GM19035 (cell line): ENCODE measurements around the gene KIAA0040.

Source experiments
- ATAC-seq: cut with Tn5 transposase; IDR thresholded peaks from one replicate; pipeline ENCODE4 v1.9.1; 2021; ENCODE audit not compliant: unreplicated experiment

Gene KIAA0040

GRCh38 chr1:175145899-175146528 is 46.6 kb downstream of the KIAA0040 start:
- no peak for ATAC-seq

DNA sequence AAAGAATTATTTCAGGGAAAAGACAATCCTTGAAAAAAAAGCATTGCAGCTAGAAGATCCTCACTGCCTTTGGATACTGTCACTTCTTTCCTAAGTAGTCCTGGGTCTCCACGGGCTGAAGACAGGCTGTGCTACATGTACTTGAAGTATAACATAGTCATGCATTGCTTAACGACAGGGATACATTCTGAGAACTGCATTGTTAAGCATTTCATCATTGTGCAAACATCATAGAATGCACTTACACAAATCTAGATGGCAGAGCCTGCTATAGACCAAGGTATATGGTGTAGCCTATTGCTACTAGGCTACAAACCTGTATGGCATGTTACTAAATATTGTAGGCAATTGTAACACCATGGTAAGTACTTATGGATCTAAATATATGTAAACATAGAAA is 54.0 kb downstream of the KIAA0040 start:
- no peak for ATAC-seq

- ATAC-seq, result no peak
Observed at GRCh38 chr1:175137369-175137768, 55.2 kb downstream of the KIAA0040 start.

GRCh38 chr1:175136246-175136645 is 56.3 kb downstream of the KIAA0040 start:
- ATAC-seq, result no peak

GRCh38 chr1:175134500-175134899 is 58.1 kb downstream of the KIAA0040 start:
- ATAC-seq, result no peak

GRCh38 chr1:175133673-175134435 is 58.7 kb downstream of the KIAA0040 start:
- no peak for ATAC-seq

GRCh38 chr1:175132436-175132835 is 60.1 kb downstream of the KIAA0040 start:
- no peak for ATAC-seq

DNA sequence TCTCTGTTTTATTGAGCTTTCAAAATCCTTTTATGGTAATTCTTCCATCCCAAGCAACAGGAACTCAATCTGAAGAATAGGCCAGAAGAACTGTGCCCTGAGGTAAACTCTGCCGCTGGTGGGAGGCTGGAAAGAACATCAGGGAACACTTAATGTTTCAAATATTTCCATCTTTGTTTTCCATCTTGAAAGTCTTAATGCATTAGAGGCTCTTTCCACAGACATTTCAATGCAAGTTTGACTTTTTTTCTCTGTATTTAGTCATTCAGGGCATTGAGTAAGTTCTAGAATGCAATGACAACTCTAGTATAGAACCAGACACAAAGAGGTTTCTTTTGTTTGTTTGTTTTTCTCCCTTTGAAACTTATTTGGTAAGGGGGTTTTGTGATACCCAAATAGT is 61.5 kb downstream of the KIAA0040 start:
- no peak for ATAC-seq

DNA sequence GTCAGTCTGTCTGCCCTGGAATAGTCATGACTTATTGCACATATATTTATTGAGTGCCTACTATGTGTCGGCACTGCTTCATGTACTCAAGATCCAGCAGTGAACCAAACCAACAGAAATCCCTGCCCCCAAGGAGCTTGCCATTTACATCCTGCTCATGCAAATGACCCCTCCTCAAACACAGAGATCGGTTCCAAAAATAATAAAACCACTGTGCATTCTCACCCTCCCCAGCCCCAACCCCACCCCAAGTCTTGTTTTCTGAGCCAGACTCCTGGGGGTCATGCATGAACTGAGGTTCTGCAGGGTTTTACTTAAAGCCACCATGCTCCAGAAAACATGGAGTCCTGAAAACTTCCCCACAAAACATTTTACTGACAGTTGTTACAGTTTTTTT is 61.9 kb downstream of the KIAA0040 start:
- no peak for ATAC-seq

- no peak for ATAC-seq
Observed at GRCh38 chr1:175129997-175130648, 62.5 kb downstream of the KIAA0040 start.

GRCh38 chr1:175129644-175129996 is 63.0 kb downstream of the KIAA0040 start:
- ATAC-seq, result no peak

GRCh38 chr1:175129182-175129581 is 63.4 kb downstream of the KIAA0040 start:
- no peak for ATAC-seq

- no peak for ATAC-seq
Observed at GRCh38 chr1:175128523-175128922, 64.1 kb downstream of the KIAA0040 start.

DNA sequence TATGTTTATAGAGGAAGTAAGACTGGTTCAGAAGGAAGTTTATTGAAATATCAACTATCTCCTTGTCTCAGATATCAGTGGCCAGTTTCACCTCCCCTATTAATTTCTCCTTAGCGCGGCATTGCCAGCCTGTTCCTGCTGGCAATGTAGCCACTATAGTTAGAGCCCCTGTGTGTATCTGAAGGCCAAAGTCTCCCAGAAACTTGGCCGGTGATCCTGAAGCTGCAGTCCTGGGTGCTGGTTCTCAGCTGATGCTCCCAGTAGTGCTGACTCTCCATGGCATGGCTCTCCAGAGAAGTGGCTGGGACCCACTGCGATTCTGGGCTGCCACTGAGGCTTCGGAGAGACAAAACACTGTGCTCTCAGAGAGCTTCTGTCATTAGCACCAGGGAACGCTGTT is 65.0 kb downstream of the KIAA0040 start:
- ATAC-seq, result no peak

GRCh38 chr1:175126347-175126746 is 66.2 kb downstream of the KIAA0040 start:
- no peak for ATAC-seq

GRCh38 chr1:175124861-175125260 is 67.7 kb downstream of the KIAA0040 start:
- no peak for ATAC-seq

GRCh38 chr1:175120511-175120910 is 72.1 kb downstream of the KIAA0040 start:
- ATAC-seq, result no peak

DNA sequence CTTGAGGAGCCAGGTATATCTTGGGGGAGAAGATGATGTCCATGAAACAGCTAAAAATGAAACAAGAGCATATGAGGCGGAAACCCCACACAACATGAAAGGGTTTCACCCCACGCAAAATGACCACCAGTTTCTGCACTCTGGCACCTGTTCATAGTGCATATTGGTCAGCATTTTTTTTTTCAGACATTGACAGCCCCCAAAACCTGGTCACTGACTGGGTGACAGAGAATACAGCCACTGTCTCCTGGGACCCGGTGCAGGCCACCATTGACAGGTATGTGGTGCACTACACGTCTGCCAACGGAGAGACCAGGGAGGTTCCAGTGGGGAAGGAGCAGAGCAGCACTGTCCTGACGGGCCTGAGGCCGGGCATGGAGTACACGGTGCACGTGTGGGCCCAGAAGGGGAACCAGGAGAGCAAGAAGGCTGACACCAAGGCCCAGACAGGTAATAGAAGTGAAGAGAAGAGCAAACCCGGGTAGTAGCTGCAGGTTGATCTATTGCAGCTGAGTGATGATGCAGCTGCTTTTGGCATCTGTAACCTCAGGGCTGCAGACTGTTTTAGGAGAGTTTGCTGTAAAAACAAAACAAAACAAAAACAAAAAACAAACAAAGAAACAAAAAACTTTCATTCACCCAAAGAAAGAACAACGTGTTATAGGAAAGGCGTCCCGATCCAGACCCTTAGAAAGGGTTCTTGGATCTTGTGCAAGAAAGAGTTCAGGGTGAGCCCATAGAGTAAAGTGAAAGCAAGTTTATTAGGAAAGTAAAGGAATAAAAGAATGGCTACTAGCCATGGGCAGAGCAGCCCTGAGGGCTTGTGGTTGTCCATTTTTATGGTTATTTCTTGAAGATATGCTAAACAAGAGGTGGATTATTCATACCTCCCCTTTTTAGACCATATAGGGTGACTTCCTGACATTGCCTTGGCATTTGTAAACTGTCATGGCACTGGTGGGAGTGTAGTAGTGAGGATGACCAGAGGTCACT is 73.9 kb downstream of the KIAA0040 start:
- no peak for ATAC-seq

DNA sequence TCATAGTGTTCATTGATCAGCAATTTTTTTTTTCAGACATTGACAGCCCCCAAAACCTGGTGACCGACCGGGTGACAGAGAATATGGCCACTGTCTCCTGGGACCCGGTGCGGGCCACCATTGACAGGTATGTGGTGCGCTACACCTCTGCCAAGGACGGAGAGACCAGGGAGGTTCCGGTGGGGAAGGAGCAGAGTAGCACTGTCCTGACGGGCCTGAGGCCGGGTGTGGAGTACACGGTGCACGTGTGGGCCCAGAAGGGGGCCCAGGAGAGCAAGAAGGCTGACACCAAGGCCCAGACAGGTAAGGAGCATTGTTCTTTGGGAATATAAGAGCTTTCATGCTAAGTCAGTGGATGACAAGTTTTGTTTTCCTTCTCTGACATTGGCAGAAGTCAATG is 75.7 kb downstream of the KIAA0040 start:
- ATAC-seq, result no peak

DNA sequence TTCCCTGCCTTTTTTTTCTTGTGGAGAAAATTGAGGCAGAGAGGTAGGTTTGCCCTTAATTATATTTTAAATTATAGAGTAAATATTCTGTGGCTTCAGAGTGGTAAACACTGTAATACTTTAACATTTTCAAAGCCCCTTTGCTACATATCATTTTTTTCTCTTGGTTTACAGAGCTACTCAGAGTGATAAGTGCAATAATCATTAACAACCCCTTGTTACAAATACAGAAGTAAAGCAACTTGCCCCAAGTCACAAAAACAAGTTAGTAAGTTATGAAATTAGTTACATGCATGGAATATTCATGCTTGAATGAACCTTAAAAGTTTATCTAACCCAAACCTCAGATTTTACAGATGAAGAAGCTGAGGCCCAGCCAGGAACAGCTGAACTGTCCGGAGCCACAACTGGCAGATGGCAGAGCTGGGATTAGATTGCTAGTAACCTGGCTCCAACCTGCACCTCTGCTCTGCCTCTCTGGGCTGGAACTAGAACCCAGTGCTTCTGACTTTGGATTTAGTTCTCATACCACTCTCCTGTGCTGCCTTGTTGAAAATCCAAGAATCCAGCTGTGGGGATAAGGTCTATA is 76.3 kb downstream of the KIAA0040 start:
- no peak for ATAC-seq

DNA sequence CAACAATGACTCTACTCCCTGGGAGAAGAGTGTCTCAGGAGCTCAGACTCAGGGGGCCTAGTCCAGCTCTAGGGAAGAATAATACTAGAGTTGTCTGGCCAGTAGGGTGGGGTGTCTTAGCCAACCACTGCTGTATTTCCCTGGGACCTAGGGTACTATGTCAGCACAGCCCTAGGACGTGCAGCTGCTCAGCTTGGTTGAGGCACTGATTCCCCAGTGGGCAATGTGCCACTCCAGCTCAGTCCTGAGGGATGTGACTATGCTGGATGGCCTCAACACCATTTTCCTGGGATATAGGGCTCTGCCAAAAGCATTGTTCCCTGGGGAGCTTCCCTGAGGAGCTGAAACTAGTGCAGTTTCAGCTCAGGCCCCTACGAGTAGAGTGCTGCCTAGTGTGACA is 77.6 kb downstream of the KIAA0040 start:
- ATAC-seq, result no peak
